Upper lobe of left lung (tissue), 6 donors: ENCODE results near the gene ABHD14A. TPM values are rescaled to one million over a fixed set of nuclear protein-coding genes. Genes with fewer than 3 reads are reported as not detected.

Experiments
- ATAC-seq, 2 donors: fragments of 200-7000 bp; cut with Tn5 transposase; one replicate each; pipeline ENCODE4 v1.9.1; 2022; ENCODE audit warnings: mild to moderate bottlenecking in 2 of 2, moderate library complexity in 2 of 2; ENCODE audit not compliant: low FRiP score in 2 of 2
- DNase-seq, 2 donors: peaks; one replicate each; pipeline ENCODE4 v3.0.0-alpha.2; 2019 to 2020
- H3K27ac ChIP-seq, 4 donors: fragments of 200-600 bp; sonication (generic); one replicate each; pipeline ENCODE4 v1.5.1; 2016 to 2019
- H3K27me3 ChIP-seq, 4 donors: fragments of 200-600 bp; sonication (generic); one replicate each; pipeline ENCODE4 v1.5.1; 2017 to 2019
- H3K36me3 ChIP-seq, 4 donors: fragments of 200-600 bp; sonication (generic); one replicate each; pipeline ENCODE4 v1.5.1; 2016 to 2019
- H3K4me1 ChIP-seq, 4 donors: fragments of 200-600 bp; sonication (generic); one replicate each; pipeline ENCODE4 v1.5.1; 2018 to 2019
- H3K4me3 ChIP-seq, 4 donors: fragments of 200-600 bp; sonication (generic); one replicate each; pipeline ENCODE4 v1.5.1; 2017 to 2019; ENCODE audit warnings: mild to moderate bottlenecking in 2 of 4, moderate library complexity in 1 of 4
- H3K9me3 ChIP-seq, 4 donors: fragments of 200-600 bp; sonication (generic); one replicate each; pipeline ENCODE4 v1.5.1; 2018 to 2019
- CTCF ChIP-seq, 6 experiments: fragments of 450-650 bp in 4 of 6; fragments of 200-600 bp in 2 of 6; sonication (generic) in 2 of 6; IDR thresholded peaks; one replicate each; pipeline ENCODE4 v1.5.1; 2016 to 2019; ENCODE audit warnings: antibody characterized with exemption in 6 of 6
- EP300 ChIP-seq, 4 donors: sonication (generic); formaldehyde crosslinking; IDR thresholded peaks; one replicate each; pipeline ENCODE4 v1.5.1; 2017; ENCODE audit warnings: antibody characterized with exemption in 4 of 4, control low read depth in 2 of 4
- POLR2A ChIP-seq, 4 donors: fragments of 450-650 bp; IDR thresholded peaks; one replicate each; pipeline ENCODE4 v1.5.1; 2016 to 2017; ENCODE audit warnings: antibody characterized with exemption in 4 of 4, mild to moderate bottlenecking in 2 of 4
- POLR2AphosphoS5 ChIP-seq, 2 donors: sonication (generic); formaldehyde crosslinking; IDR thresholded peaks; one replicate each; pipeline ENCODE4 v1.5.1; 2017; ENCODE audit warnings: antibody characterized with exemption in 2 of 2
- WGBS, 2 donors: methylation state at CpG; one replicate each; pipeline ENCODE4 v1.1.5; 2017 to 2018; 5-methylcytosine and 5-hydroxymethylcytosine counted together
- total RNA-seq, 6 donors: library from RNA; depleted of rRNA in 4 of 6; stranded (reverse); fragments of >200 nt in 4 of 6; gene quantifications; one replicate each; pipeline versions ENCODE4 v1.1.0 to v1.2.1, GENCODE V29; 2016 to 2021
- donor health status: DM: no; HTN: no; CAD: no; lungs with moderate emphysema.
- donor health status: DM: no; HTN: yes; CAD: no; lungs with severe emphysema.

ABHD14A gene
- total RNA-seq, 6 donors from 2014 or later, result 15.7 to 44.5 (median 26.3) TPM

DNA sequence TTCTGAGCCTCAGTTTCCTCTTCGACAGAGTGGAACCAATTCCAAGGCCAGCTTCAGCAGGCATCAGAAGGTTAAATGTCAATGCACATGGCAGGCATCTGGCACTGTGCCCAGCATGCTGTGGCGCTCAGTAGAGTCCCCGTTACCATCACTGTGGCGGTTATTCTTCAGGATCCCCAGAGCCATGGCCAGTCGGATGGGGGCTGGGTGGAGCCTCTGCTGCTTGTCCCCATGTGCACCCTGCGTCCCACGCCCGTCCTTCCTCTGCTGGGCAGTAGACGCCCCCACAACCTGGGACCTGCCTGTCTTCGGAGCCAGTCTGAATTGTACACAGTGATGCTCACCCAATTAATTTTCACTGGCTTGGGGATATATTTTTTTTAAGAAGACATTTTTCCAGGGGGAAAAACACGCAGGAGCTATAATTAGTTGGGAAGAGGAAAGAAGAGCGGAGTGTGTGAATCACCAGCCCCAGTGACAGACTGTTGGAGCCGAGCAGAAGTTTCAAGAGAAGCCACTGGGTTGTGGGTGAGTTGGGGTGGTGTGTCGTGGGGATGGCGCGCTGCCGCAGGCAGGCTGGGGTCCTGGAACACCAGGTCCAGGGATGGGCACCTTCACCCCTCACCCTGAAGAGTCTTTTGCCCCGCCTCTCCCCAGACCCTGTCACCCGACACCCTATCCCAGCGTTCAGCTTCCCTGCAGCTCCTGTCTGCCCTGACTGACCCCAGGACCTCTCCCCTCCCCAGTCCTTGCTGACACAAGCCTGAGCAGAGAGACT lies 47.6 kb downstream of the ABHD14A start:
- peak overlapping the region in 3 of 4 donors; percentile 3 to 33 (median 4) for H3K4me3 ChIP-seq
- H3K9me3 ChIP-seq, result no peaks in the 10 kb centered on the region
- TF ChIP-seq EP300 (IDR thresholded peaks at IDR 0.05) (peak in 1 of 4 donors; percentile 57), CTCF (IDR thresholded peaks at IDR 0.05) (no peak), POLR2A (IDR thresholded peaks at IDR 0.05) (no peak), POLR2AphosphoS5 (IDR thresholded peaks at IDR 0.05) (peak in 1 of 2 donors; percentile 47)
- H3K4me1 ChIP-seq, result peaks cover 15 to 42% (median 31%) of the 10 kb centered on the region in 4 donors
- WGBS, 2 donors, result 69% methylated on average over 15 to 20 of the region's 20 CpGs
- DNase-seq (peak in 1 of 2 donors; percentile 49), ATAC-seq (no peak)
- H3K27me3 ChIP-seq, result no peaks in the 10 kb centered on the region
- peak overlapping the region; percentile 38 to 81 (median 76) for H3K27ac ChIP-seq
- no peaks in the 10 kb centered on the region for H3K36me3 ChIP-seq

GRCh38 chr3:52023101-52023770 lies 48.4 kb downstream of the ABHD14A start:
- Histone ChIP-seq H3K27ac (peak overlapping the region; percentile 38 to 81 (median 76)), H3K4me1 (peaks cover 15 to 42% (median 31%) of the 10 kb centered on the region in 4 donors), H3K4me3 (peak overlapping the region in 3 of 4 donors; percentile 3 to 33 (median 4)), H3K9me3 (no peaks in the 10 kb centered on the region), H3K27me3 (no peaks in the 10 kb centered on the region), H3K36me3 (no peaks in the 10 kb centered on the region)
- ATAC-seq (no peak), DNase-seq (no peak)
- 75 to 84% methylated on average over 3 of the region's 3 CpGs for WGBS, 2 donors
- TF ChIP-seq POLR2A (IDR thresholded peaks at IDR 0.05) (no peak), EP300 (IDR thresholded peaks at IDR 0.05) (no peak), CTCF (IDR thresholded peaks at IDR 0.05) (no peak), POLR2AphosphoS5 (IDR thresholded peaks at IDR 0.05) (no peak)

- Histone ChIP-seq H3K36me3 (no peaks in the 10 kb centered on the region), H3K4me3 (peak overlapping the region in 1 of 4 donors; percentile 33), H3K27me3 (no peaks in the 10 kb centered on the region), H3K4me1 (peaks cover 15 to 42% (median 31%) of the 10 kb centered on the region in 4 donors), H3K27ac (peak overlapping the region; percentile 18 to 81 (median 76)), H3K9me3 (no peaks in the 10 kb centered on the region)
- 62 to 76% methylated on average over 7 to 8 of the region's 8 CpGs for WGBS, 2 donors
- no peak for TF ChIP-seq CTCF (IDR thresholded peaks at IDR 0.05)
- TF ChIP-seq EP300 (IDR thresholded peaks at IDR 0.05), result no peak
- TF ChIP-seq POLR2A (IDR thresholded peaks at IDR 0.05), result no peak
- TF ChIP-seq POLR2AphosphoS5 (IDR thresholded peaks at IDR 0.05), result no peak
- ATAC-seq (no peak), DNase-seq (no peak)
Observed at GRCh38 chr3:52023860-52024764, 49.2 kb downstream of the ABHD14A start.

- Histone ChIP-seq H3K27me3 (no peaks in the 10 kb centered on the region), H3K9me3 (no peaks in the 10 kb centered on the region), H3K36me3 (no peaks in the 10 kb centered on the region), H3K4me1 (peaks cover 15 to 42% (median 31%) of the 10 kb centered on the region in 4 donors), H3K27ac (peak overlapping the region in 3 of 4 donors; percentile 45 to 81 (median 73)), H3K4me3 (no peak overlapping the region)
- WGBS, 2 donors, result 85 to 89% methylated on average over 6 of the region's 6 CpGs
- DNase-seq (no peak), ATAC-seq (no peak)
- TF ChIP-seq POLR2A (IDR thresholded peaks at IDR 0.05), result no peak
- no peak for TF ChIP-seq POLR2AphosphoS5 (IDR thresholded peaks at IDR 0.05)
- TF ChIP-seq EP300 (IDR thresholded peaks at IDR 0.05), result no peak
- TF ChIP-seq CTCF (IDR thresholded peaks at IDR 0.05), result no peak
Observed at GRCh38 chr3:52024765-52025452, 50.0 kb downstream of the ABHD14A start.
